NCI-H2196 (cell line): ENCODE results near the gene HOXA5.

Source experiments
- DNase-seq: peaks from one replicate; lab custom pipeline; 2025; ENCODE audit not compliant: unreplicated experiment; lab: John Stamatoyannopoulos, UW

Gene HOXA5

DNA sequence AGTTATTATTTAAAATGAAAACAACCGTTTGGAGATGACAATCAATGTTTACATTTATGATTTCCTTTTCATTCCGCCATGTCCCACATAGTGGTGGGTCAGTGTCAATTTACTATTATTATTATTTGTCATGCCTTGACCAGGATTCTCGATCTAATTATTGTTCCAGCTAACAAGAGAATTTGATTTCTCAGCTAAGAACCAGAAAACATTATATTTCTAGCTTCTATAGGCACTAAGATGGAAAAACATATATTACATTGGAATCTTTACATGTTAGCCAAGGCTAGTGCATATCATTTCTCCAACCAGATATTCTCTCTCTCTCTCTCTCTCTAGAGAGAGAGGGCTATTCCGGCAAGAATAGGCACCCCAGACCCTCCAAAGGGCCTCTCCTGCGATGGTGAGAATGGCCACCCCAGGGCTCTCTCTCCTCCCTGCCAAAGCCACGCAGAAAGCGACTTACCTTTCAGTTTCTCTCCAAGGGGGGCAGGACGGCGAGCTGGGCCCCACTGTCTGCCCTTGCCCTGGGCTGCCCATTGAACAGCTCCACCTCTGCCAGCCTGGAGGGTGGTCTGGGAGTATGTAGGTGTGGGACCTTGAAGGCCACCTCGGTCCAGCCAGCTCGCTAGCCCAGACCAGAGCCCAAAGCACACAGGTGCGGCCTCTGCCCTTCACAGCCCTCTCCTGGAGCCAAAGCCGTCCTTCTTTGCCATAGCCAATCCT lies 6.5 kb upstream of the HOXA5 start:
- no peak for DNase-seq

DNA sequence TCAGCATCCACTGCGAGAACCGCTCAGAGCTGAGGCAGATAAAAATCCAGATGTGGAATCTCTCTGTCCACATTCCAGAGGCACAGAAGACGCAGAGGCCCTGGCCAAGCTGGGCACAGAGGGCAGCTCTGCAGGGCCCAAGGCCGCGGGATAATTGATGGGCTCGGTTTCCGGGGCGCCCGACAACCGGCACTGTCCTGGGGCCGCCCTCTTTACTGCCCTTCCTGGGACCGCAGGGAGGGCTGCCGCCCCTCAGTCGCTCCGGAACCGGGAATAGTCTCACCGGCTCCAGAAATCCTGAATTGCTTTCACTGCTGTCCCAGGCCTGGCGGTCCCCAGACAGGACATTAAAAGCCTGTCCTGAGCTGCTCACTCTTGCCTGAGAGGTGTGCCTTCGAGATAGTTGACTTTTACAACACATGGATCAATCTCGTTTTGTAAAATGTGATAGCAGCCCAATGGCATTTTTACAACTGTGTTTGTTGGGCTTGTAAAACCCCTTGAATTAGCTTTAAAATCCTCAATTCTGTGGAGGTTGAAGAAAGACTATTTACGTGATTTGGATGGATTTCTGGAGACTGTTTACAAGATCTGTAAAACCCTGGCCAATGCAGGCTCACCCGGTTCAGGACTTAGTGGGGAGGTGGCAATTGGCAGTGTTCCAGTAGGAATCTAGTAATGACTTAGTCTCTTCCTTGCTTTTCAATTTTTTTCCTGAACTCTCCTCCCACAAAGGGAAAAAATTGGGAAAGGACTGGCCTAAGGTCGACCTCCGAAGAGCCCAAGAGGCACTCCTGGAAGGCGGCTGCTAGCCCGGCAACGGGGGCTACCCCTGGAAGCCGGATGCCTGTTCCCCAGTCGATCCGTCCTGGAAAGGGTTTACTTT lies 5.5 kb upstream of the HOXA5 start:
- no peak for DNase-seq

DNA sequence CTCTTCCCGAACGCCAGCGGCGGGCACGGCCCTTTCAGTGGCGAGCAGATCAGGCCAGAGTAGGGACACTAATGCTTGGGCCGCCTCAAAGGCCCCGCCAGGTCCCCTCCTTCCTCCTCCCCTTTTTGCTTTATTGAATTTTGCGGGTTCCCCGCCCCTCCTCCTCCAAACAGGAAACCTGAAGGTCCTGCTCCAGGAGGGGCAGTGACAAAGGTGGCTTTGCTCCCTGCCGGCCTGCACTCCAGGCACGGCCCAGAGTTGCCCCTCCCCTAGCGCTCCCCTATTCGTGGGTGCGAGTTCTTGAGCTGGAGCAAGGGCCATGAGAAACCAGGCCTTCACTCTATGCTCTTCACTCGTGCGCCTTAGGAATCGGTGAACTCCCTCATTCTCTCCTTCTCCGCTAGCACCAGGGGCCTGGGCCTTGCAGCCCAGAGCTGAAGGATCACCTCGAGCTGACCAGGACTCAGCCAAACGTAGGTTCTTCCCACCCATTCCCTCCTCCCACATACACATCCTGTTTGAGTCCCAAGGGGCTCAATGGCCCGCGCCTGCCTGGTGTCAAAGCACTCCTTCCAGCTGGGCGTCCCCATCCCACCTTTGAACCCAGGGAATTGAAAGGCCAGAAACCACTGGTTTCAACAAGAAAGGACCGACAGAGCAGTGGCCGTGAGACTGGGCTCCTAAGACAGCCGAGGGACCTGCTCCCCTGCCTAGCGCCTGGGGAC lies 4.7 kb upstream of the HOXA5 start:
- DNase-seq: no peak

DNA sequence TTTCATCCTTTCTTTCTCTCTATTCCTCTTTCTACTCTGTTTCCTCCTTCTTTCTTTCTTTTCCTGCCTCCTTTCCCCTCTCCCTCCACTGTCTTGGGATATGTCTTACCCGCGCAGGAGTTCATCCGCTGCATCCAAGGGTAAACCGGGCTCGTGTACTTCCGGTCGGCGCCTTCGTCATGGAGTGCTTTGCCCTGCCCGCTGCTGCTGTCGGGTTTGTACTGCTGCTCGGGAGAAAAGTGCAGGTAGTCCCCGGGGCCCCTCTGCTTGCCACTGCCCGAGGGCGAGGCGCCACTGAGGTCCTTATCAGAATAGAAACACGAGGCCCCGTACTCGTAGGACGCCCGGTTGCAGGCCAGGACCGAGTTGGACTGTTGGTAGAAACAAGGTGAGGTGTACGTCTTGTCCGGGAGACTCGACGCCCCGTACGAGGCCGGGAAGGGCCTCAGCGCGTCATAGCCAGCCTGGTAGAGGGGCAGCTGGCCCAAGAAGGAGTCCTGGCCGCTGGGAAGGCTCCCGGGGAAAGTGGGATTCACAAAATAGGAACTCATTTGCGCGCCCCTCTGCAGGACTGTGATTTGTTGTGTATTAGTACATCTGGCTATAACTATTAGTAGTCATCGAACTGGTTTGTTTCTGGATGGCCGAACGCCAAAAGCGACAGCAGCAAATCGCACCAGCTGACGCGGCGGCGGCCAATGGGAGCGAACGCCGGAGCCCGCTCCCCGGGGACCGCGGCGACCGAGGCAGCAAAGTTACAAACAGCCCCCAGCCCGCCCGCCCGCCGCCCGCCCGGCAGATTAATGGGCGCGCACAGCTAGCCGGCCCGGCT lies 3.9 kb upstream of the HOXA5 start, which contains the start of gene HOXA6:
HOXA6 (minus strand) TSS at position 576 of the 832 bp plus-strand sequence; CDS start at position 551, 25 bp downstream.
- no peak for DNase-seq

DNA sequence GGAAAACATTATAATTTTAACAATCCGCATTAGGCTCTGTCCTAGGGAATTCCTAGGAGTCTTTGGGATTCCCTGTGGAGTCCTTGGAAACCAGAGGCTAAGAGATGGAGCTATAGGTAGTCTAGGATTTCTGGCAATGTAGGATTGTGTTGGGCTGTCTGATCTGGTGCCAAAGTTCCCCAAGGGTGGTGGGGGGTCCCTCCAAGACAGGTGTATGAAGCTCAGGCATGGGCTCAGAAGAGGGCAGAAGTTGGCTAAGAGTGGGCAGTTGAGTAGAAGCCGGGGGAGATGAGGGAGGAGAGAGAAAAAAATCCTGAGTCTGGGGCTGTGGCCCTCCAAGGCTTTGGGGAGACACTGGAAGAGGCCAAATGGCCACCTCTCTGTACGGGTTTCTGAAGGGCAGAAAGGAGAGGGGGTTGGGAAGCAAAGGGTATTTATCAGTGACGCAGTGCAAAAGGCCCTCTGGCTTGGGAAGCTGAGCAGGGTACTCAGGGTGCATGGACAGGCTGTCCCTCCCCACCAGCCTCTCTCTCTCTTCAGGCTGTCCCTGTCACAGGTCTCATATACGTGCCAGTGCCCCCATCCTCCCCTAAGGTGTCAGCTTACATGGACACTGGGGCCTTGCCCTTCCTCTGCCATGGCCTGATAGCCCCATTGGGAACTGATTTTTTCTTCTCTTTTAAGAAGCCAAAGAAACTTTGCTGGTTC lies 3.2 kb upstream of the HOXA5 start:
- no peak for DNase-seq

DNA sequence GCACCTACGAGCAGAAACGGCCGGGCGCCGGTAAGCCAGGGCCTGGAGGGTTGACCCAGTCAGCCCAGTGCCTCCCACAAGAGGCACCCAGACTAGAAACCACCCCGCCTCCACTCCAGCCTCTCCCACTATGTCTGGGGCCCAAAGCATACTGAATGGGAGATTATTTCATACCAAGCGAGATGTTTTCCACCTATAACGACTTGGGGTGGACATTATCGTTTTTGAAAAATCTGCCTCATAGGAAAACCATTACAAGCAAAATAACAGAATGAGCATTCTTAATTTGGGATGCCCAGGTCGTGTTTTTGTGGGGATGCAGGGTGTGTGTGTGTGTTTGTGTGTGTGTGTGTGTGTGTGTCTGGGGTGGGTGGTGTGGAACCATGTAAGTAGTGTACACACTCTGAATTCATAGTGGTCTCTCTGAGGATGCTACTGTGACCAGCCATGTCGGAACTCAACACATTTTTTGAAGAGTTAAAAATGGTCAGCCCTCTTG lies 2.5 kb upstream of the HOXA5 start:
- no peak for DNase-seq

DNA sequence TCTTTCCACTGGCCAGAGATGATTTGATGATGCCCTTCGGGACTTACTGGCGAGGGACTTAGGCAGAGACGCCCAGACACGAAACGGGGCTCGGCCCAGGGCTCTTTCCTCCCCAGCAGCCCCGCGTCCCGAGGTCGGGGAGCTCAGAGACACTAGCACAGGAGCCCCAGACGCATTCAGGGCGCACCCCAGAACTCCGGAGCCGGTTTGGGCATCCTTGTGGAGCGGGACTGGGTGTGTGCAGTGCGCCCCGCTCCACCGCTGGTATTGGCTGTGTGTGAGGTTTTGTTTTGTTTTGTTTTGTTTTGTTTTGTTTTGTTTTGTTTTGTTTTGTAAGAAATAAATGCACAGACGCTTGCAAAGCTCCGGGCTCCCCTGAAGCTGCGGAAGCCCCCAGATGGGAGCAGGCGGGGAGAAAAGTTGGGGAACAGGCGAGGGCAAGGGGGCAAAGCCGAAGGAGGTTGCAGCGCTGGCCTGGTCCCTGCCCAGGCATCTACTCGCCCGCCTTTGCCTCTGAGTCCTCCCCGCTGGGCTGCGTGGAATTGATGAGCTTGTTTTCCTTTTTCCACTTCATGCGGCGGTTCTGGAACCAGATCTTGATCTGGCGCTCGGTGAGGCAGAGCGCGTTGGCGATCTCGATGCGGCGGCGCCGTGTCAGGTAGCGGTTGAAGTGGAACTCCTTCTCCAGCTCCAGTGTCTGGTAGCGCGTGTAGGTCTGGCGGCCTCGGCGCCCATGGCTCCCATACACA lies 1.9 kb upstream of the HOXA5 start:
- DNase-seq: no peak

DNA sequence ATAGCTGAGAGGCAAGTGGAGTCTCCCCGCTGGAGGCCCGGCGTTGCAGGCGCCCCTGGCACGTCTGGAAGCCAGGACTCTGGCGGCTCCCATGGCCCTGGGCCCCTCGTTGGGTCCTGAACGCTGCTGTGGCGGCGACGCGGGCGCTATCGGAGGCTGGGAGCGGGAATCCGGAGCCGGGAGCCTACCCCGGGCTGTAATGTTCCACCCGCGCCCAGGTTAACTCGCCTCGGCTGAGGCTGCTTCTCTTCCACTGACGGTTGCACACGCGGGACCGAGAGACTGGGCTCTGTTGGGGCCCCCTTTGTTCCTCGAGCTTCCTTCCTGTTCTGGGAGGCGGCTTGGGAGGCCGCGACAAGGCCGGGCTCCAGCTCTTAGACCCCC lies 1.3 kb upstream of the HOXA5 start:
- DNase-seq: no peak

DNA sequence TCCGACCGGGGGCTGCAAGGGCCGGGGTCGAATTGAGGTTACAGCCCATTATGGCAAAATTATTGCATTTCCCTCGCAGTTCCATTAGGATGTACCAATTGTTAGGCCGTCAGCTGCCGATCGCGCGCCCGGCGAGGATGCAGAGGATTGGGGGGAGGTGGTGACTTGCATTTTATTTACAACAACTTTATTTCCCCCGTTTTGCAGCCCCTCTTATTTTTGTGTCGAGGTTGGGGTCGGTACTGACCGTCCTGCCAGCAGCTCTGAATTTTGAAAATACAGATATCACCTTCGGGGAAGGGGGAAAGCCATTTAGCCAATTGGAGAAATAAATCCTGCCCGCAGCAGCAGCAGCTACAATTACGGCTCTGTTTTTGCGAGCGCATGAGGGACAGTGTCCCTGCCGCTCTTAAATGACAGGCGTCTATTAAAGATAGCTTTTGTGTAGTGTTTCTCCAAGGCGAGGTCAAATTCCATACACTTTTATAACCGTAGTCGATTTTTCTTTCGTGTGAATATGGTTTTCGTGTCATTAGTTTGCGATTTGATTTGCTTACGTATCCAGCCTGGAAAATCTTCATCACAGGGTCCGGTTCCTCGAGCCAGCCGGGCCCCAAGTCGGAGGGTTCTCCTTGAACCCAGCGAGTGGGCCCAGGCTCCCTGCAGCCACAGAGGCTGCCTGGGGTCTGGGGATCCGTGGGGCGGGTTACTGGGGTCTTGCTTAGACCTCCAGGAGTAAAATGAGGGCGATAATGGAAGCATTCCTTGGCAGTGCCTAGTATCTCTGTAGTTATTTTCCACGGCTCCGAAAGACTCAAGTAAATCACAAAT lies 684 bp upstream of the HOXA5 start:
- no peak for DNase-seq

DNA sequence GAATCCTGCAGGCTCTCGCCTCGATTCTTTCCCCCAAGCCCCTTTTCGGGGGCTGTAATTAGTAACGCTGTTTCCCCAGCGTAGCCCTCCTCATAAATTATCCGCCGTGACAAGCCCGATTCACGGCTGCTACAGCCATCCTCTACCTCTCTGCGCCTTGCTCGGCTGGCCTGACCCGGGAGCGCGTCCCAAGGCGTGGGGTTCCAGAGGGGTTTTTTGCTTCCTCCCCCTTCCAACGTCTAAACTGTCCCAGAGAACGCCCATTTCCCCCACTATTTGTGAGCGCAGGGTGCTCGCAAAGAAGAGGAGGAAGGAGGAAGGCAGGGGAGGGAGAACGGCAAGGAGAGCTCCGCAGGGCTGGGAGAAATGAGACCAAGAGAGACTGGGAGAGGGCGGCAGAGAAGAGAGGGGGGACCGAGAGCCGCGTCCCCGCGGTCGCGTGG lies 880 bp downstream of the HOXA5 start:
- DNase-seq: no peak

DNA sequence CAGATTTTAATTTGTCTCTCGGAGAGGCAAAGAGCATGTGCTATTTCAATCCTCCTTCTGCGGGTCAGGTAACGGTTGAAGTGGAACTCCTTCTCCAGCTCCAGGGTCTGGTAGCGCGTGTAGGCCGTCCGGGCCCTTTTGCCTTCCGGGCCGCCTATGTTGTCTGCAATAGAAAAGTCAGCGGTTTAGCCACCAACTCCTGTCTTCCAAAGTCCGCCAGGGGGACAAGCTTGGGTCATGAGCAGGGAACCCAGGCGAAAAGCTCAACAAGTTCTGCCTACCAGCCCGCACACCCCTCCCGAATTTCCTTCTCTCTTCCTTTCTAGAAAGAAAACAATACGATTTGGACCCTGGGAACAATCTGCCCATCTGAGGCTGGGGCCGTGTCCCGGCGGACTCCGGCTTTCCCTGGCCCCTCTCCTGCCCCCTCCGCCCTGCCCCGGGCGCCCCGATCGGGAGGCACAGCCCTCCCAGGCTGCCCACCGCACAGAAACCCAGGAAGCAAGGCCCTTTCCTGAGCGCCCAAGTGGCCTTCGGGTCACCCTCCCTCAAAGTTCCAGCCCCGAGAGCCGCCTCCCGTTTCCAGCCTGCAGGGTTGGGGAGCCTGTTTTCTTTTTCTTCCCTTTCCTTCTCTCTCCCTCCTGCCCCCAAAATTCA lies 1.4 kb downstream of the HOXA5 start:
- no peak for DNase-seq

DNA sequence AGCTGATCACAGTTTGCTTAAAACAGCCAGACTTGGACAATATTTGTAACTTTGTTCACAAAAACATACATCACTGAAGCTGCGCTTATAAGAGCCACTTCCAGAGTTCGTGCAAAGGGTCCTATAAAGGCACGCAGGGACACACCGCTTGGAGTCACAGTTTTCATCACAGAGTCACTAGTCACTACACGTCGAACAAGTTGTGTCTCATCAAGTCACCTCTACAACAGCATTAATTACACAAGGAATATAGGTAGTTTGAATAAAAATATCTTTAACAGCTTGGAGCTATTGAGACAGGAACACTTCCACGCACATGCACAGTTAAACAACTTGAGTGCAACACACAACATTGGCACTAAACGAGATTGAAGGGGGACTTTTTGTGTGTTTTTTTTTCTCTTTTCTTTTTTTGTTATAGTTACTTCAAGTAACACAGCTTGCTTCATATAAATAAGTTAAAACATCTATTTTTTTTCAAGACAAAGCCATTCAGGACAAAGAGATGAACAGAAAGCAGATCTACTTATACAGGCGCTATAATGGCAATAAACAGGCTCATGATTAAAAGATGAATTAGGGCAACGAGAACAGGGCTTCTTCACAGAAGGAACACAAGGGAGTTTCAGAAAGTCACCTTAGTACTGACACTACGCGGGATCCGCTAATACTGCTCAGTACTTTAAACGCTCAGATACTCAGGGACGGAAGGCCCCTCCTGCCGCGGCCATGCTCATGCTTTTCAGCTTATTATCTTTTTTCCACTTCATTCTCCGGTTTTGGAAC lies 2.2 kb downstream of the HOXA5 start:
- DNase-seq: no peak

DNA sequence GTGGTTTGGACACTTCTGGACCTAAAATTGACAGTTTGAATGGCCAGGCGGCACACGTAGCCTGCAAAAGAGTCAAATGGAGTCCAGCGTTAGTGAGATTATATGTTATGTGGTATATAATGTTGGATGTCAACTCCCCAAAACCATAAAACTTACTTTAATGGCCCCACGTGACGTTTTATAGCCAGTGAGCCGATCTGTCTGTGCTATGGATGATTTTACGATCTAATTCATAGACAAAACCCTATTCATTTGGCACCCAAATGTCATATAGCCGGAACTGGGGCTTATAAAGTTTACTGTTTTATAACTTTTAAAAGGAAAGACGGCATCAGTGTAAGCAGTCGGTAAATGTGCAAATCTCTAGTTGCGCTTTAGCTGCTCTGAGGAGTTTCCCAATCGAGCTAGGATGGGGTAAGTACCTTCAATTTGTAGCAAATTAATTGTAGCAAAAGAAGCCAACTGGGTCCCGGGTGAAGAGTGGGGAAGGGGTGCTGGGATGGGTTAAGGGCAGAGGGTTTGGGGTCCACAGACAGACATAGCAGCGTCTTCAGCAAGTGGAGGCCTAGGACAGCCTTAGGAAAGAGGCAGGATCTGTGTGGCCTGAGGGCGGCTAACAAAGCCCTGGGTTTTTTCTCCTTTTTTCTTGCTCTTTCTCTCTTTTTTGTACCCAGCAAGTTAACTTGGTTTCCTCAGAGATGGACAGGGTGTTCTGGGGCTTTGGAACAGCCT lies 3.2 kb downstream of the HOXA5 start:
- no peak for DNase-seq

DNA sequence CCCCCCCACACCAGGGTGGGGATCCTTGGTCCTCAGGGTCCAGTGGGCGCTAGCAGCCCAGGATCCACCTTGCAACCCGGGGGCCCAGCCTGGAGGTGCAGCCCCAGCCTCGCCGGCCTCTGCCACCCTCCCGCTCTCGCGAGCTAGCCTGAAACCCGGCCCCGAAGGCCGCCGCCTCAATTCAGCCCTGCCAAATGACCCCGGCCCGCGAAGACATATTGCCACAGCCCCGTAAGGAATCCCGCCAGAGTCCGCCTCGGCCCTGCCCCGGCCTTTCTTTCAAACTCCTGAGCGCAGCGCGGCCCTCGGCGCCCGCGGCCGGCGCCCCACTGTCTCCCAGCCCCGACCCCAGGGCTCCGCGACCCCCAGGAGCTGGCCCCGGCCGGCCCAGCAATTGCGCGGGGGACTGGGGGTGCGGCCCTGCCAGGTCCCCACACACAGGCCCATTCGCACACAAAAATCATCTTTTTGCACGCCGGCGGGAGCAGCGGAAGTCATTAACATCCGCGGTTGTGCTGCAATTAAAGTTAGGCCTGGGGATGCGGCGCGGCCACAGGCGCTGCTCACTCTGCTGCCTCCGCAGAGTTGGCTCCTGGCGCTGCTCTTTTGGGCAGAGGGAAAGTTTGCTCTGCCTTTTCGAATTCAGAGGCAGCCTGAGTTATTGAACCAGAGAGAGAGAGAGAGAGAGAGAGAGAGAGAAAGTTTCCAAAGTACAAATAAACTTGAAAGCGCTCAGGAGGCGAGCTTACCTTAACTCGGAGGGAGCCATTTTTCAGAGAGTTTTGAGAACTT lies 4.0 kb downstream of the HOXA5 start:
- DNase-seq: no peak

DNA sequence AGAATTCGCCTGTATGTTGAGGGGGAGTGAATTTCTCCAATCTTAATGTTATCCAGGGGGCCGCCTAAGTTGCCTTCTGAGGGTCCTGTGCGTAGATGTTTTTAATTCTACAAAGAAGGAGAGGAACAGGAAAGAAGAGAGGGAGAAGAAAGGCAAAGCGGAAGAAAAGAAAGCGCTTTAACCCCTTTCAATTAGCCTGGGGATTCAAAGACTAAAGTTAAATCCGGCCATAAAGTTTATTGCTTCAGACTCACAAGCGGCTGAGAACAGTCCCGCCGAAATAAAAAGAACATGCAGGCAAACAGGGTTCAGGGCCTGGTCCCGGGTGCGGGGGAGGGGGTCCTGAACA lies 4.5 kb downstream of the HOXA5 start:
- DNase-seq: no peak

DNA sequence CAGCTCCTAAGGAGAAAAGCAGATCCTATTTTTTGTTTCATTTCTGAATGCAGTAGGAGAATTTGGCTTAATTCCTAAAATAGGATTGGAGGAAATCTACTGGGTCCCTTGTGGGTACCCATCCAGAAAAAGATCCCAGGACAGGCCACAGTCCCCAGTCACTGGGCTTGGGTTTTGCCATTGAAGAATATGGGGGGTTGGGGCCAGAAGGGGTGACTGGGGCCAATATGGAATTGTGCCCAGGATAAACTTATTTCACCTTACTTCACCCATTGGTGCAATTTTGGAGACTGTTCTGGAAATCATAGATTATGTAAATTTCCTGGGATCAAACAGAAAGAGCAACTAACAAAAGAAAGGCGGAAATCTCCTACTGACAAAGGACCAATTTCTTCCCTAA lies 5.0 kb downstream of the HOXA5 start:
- DNase-seq: no peak
